Measurements from ENCODE around the gene CFHR2.
A peak's percentile ranks its signal among the peaks of the same experiment; 100 is the strongest.
"Not testable (repeated sequence)": the region's sequence is repeated elsewhere in the genome, so short reads cannot be mapped to it uniquely, and the experiment has no call there.

The CFHR2 gene

DNA sequence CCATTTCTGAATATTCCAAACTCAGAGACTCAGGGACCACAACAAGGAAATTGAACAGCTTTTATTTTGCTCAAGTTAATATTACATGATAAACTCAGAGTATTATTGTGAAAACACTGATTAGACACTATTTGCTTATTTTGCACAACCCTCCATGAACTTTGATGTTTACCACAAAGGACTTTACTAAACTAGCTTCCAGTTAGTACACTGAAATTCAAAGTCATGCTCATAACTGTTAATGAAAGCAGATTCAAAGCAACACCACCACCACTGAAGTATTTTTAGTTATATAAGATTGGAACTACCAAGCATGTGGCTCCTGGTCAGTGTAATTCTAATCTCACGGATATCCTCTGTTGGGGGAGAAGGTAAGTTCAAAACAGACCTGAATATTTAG is at the start of gene CFHR2:
TSS of gene CFHR2 (plus strand) at position 171 of the 400 bp plus-strand sequence. CDS start at position 314, 143 bp downstream.
- H3K4me1 ChIP-seq; H3K4me3 ChIP-seq (ENCODE audit: low read depth, low read length); H3K79me2 ChIP-seq; H2AFZ ChIP-seq; H3K36me3 ChIP-seq (ENCODE audit: control insufficient read depth, insufficient read depth, low read length); H3K4me2 ChIP-seq (ENCODE audit: low read length); H3K9ac ChIP-seq; H3K9me3 ChIP-seq (ENCODE audit: control insufficient read depth, low read length); H3K27ac ChIP-seq; H3K27me3 ChIP-seq (ENCODE audit: control insufficient read depth, insufficient read depth, low read length): not testable (repeated sequence)

DNA sequence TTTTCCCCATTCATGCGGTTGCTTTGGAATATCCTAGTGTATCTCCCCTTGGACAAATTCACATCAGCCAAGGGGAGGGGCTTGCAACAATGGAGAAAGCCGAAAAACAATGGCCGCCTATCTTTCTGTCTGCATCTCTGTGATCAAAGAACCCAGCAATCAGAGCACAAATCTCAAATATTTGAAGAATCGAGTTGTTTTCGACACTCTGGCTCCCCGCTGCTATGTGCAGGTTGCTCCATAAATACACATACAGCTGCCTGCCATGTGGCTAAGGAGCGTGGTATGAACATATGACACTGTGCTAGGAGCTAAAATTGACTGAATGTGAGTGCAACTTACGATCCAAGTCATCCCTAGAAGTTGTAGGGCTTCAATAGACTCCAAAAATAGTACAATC is 47.2 kb upstream of the CFHR2 start:
- no peaks in the 10 kb centered on the region for H3K27me3 ChIP-seq (ENCODE audit: control insufficient read depth, insufficient read depth, low read length)
- H3K79me2 ChIP-seq: no peaks in the 10 kb centered on the region
- no peak for TF ChIP-seq CTCF (IDR thresholded peaks at IDR 0.05)
- no peaks in the 10 kb centered on the region for H3K4me1 ChIP-seq
- H3K36me3 ChIP-seq (ENCODE audit: control insufficient read depth, insufficient read depth, low read length): no peaks in the 10 kb centered on the region
- no peak overlapping the region for H3K27ac ChIP-seq
- no peak overlapping the region for H3K9ac ChIP-seq
- H3K9me3 ChIP-seq (ENCODE audit: control insufficient read depth, low read length): no peaks in the 10 kb centered on the region
- no peak overlapping the region for H2AFZ ChIP-seq
- no peak overlapping the region for H3K4me3 ChIP-seq (ENCODE audit: low read depth, low read length)
- no peak overlapping the region for H3K4me2 ChIP-seq (ENCODE audit: low read length)

- Histone ChIP-seq H2AFZ (no peak overlapping the region), H3K27me3 (ENCODE audit: control insufficient read depth, insufficient read depth, low read length) (no peaks in the 10 kb centered on the region), H3K27ac (no peak overlapping the region), H3K79me2 (no peaks in the 10 kb centered on the region), H3K9ac (no peak overlapping the region), H3K4me3 (ENCODE audit: low read depth, low read length) (no peak overlapping the region), H3K9me3 (ENCODE audit: control insufficient read depth, low read length) (no peaks in the 10 kb centered on the region), H3K4me1 (no peaks in the 10 kb centered on the region), H3K4me2 (ENCODE audit: low read length) (peak overlapping the region; percentile 67), H3K36me3 (ENCODE audit: control insufficient read depth, insufficient read depth, low read length) (no peaks in the 10 kb centered on the region)
- no peak for TF ChIP-seq CTCF (IDR thresholded peaks at IDR 0.05)
Observed at GRCh38 chr1:196897158-196897828, 46.2 kb upstream of the CFHR2 start.

GRCh38 chr1:196902344-196902743 is 41.2 kb upstream of the CFHR2 start:
- Histone ChIP-seq H3K27me3 (ENCODE audit: control insufficient read depth, insufficient read depth, low read length) (no peaks in the 10 kb centered on the region), H3K9ac (no peak overlapping the region), H3K27ac (no peak overlapping the region), H3K79me2 (no peaks in the 10 kb centered on the region), H3K4me1 (no peaks in the 10 kb centered on the region), H3K4me3 (ENCODE audit: low read depth, low read length) (no peak overlapping the region), H3K36me3 (ENCODE audit: control insufficient read depth, insufficient read depth, low read length) (no peaks in the 10 kb centered on the region), H3K4me2 (ENCODE audit: low read length) (no peak overlapping the region), H2AFZ (no peak overlapping the region), H3K9me3 (ENCODE audit: control insufficient read depth, low read length) (no peaks in the 10 kb centered on the region)
- TF ChIP-seq CTCF (IDR thresholded peaks at IDR 0.05): no peak

GRCh38 chr1:196910215-196910614 is 33.3 kb upstream of the CFHR2 start:
- TF ChIP-seq CTCF (IDR thresholded peaks at IDR 0.05): no peak
- Histone ChIP-seq H3K27ac (no peak overlapping the region), H3K9me3 (ENCODE audit: control insufficient read depth, low read length) (no peaks in the 10 kb centered on the region), H3K27me3 (ENCODE audit: control insufficient read depth, insufficient read depth, low read length) (no peaks in the 10 kb centered on the region), H3K9ac (no peak overlapping the region), H3K4me2 (ENCODE audit: low read length) (no peak overlapping the region), H3K79me2 (no peaks in the 10 kb centered on the region), H2AFZ (no peak overlapping the region), H3K36me3 (ENCODE audit: control insufficient read depth, insufficient read depth, low read length) (no peaks in the 10 kb centered on the region), H3K4me3 (ENCODE audit: low read depth, low read length) (no peak overlapping the region), H3K4me1 (no peaks in the 10 kb centered on the region)

DNA sequence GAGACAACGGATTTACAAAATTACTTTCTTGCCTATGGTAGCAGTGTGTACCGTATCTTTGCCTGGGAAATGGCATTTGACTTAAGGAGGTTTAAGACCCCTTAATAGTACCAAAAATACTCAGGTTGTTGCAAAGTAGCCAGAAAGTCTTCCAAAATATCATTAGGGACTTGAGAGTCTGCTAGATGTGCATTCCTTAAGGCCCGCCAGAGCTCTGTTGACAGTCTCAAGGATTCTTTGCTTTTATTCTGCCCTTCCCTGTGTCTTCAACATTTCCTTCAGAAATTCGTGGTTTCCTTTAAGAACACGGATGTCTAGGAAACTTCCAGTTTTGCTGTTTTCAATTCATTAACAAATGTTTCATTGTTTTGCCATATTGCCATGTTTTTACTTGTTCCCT is 31.3 kb upstream of the CFHR2 start:
- H3K27ac ChIP-seq; H3K79me2 ChIP-seq; H3K27me3 ChIP-seq (ENCODE audit: control insufficient read depth, insufficient read depth, low read length); H2AFZ ChIP-seq; H3K9ac ChIP-seq; H3K9me3 ChIP-seq (ENCODE audit: control insufficient read depth, low read length); H3K36me3 ChIP-seq (ENCODE audit: control insufficient read depth, insufficient read depth, low read length); H3K4me3 ChIP-seq (ENCODE audit: low read depth, low read length); H3K4me1 ChIP-seq; H3K4me2 ChIP-seq (ENCODE audit: low read length): not testable (repeated sequence)

DNA sequence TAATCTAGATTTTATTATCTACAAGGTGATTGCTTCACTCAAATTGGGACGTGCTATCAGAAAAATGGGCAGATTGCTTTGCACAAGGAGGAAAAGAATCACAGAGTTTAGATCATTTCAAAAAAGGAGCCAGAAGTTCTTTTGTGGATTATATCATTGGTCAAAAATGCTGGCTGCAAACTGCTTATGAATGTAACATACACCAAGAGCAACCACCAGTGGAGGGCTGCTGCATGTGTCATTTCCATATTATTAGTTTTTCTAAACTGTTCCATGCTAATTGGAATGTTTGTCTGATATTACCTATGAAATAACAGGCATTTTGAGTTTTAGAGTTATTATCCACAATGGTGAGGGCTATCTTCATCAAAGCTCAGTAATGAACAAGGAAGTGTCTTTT is 16.7 kb upstream of the CFHR2 start:
- not testable (repeated sequence) for H3K9ac ChIP-seq; H3K4me2 ChIP-seq (ENCODE audit: low read length); H3K27me3 ChIP-seq (ENCODE audit: control insufficient read depth, insufficient read depth, low read length); H3K79me2 ChIP-seq; H3K36me3 ChIP-seq (ENCODE audit: control insufficient read depth, insufficient read depth, low read length); H3K4me1 ChIP-seq; H3K27ac ChIP-seq; H3K4me3 ChIP-seq (ENCODE audit: low read depth, low read length); H2AFZ ChIP-seq; H3K9me3 ChIP-seq (ENCODE audit: control insufficient read depth, low read length)

DNA sequence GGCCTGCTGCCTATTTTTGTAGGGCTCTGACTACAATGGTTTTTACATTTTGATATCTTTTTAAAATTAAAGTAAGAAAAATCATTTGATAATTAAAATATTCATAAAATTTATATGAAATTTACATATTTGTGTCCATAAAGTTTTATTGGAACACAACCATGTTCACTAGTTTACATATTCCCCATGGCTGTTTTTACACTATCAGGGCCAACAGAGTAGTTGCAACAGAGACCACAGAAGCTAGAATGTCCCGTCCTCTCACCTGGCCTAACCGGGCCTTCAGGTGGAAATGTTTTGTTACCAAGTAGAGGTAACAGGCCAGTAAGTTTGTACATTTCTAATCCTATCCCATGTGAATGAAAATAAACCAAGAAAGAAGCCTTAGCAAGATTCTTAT is 10.7 kb upstream of the CFHR2 start:
- H3K4me2 ChIP-seq (ENCODE audit: low read length); H3K9me3 ChIP-seq (ENCODE audit: control insufficient read depth, low read length); H3K27ac ChIP-seq; H2AFZ ChIP-seq; H3K36me3 ChIP-seq (ENCODE audit: control insufficient read depth, insufficient read depth, low read length); H3K27me3 ChIP-seq (ENCODE audit: control insufficient read depth, insufficient read depth, low read length); H3K79me2 ChIP-seq; H3K4me3 ChIP-seq (ENCODE audit: low read depth, low read length); H3K9ac ChIP-seq; H3K4me1 ChIP-seq: not testable (repeated sequence)

Measured in parathyroid adenoma (tissue), 2 donors.